Large intestine (tissue), 1 donor: Measurements from ENCODE around the gene CD80. TPM values are rescaled to one million over a fixed set of nuclear protein-coding genes. Genes with fewer than 3 reads are reported as not detected.

ENCODE experiments used
- polyA plus RNA-seq: library from polyadenylated mRNA; unstranded; fragments of 120-200 nt; gene quantifications from one replicate; pipeline ENCODE4 v1.2.1, GENCODE V29; 2013

Gene CD80
- polyA plus RNA-seq, 1 donor: 0.45 TPM

Other genes with a start within 250 kb of the CD80 start
- gene TMEM39A, start 96.0 kb downstream of the CD80 start, polyA plus RNA-seq: 37.9 TPM
- gene POGLUT1, start 90.7 kb downstream of the CD80 start, polyA plus RNA-seq: 18.7 TPM
- 67.9 TPM for gene TIMMDC1, start 61.1 kb downstream of the CD80 start, polyA plus RNA-seq
- 3.4 TPM for gene ADPRH, start 19.9 kb upstream of the CD80 start, polyA plus RNA-seq
- gene PLA1A, start 38.3 kb upstream of the CD80 start, polyA plus RNA-seq: 9.3 TPM
- gene POPDC2, start 101.0 kb upstream of the CD80 start, polyA plus RNA-seq: 12.2 TPM
- 63.5 TPM for gene COX17, start 117.8 kb upstream of the CD80 start, polyA plus RNA-seq
- gene CFAP91, start 143.4 kb upstream of the CD80 start, polyA plus RNA-seq: 5.2 TPM
- gene NR1I2, start 222.5 kb upstream of the CD80 start, polyA plus RNA-seq: 89.1 TPM